Testis (tissue), 3 donors: Measurements from ENCODE around the gene EHHADH. TPM values are rescaled to one million over a fixed set of nuclear protein-coding genes. Genes with fewer than 3 reads are reported as not detected.

Experiments used
- DNase-seq: peaks from one replicate; pipeline ENCODE4 v3.0.0-alpha.2; 2019
- H3K27ac ChIP-seq, 2 donors: fragments of 200-600 bp; sonication (generic); one replicate each; pipeline ENCODE4 v1.5.1; 2019
- H3K27me3 ChIP-seq: fragments of 200-600 bp; sonication (generic); one replicate; pipeline ENCODE4 v1.5.1; 2019
- H3K36me3 ChIP-seq: fragments of 200-600 bp; sonication (generic); one replicate; pipeline ENCODE4 v1.5.1; 2017; ENCODE audit warnings: low read depth; ENCODE audit errors: missing control alignments
- H3K4me1 ChIP-seq: fragments of 200-600 bp; sonication (generic); one replicate; pipeline ENCODE4 v1.5.1; 2019
- H3K4me3 ChIP-seq, 2 donors: fragments of 200-600 bp; sonication (generic); one replicate each; pipeline ENCODE4 v1.5.1; 2017 to 2019
- H3K9me3 ChIP-seq: fragments of 200-600 bp; sonication (generic); one replicate; pipeline ENCODE4 v1.5.1; 2017
- POLR2A ChIP-seq: fragments of 450-650 bp; IDR thresholded peaks from one replicate; pipeline ENCODE4 v1.6.1; 2017; ENCODE audit warnings: antibody characterized with exemption, mild to moderate bottlenecking, moderate library complexity
- WGBS, 2 donors: methylation state at CpG; one replicate each; pipeline ENCODE4 v1.1.5; 2018; 5-methylcytosine and 5-hydroxymethylcytosine counted together
- intact Hi-C: fragments of 100-400 bp; cut with DNase I; formaldehyde crosslinking; loops from one replicate; pipeline ENCODE4 v1.15.1; 2023; ENCODE audit warnings: low total_unique reads
- polyA plus RNA-seq: library from polyadenylated mRNA; stranded (reverse); fragments of 350-450 nt; fragmentation: Illumina TruSeq; extraction: RNeasy Lipid Tissue Mini Kit (QIAGEN cat#74804); gene quantifications from one replicate; pipeline ENCODE4 v1.2.3, GENCODE V29; 2014; ENCODE audit warnings: low read depth, low replicate concordance; ENCODE audit not compliant: insufficient read depth
- total RNA-seq, 2 donors: library from RNA; depleted of rRNA; stranded (reverse); fragments of >200 nt; gene quantifications; one replicate each; pipeline ENCODE4 v1.2.3, GENCODE V29; 2016
- TF ChIP-seq, protein P1 (sequence below), 3 experiments: fragments of 450-650 bp in 2 of 3; fragments of 200-600 bp in 1 of 3; sonication (generic) in 1 of 3; IDR thresholded peaks; one replicate each; pipeline ENCODE4 v1.5.1; 2016 to 2019; ENCODE audit warnings: antibody characterized with exemption in 3 of 3, mild to moderate bottlenecking in 2 of 3, moderate library complexity in 1 of 3

Gene EHHADH
- total and polyA plus RNA-seq, 3 donors from 2014 or later = 5.2 to 7.5 (median 6.1) TPM

DNA sequence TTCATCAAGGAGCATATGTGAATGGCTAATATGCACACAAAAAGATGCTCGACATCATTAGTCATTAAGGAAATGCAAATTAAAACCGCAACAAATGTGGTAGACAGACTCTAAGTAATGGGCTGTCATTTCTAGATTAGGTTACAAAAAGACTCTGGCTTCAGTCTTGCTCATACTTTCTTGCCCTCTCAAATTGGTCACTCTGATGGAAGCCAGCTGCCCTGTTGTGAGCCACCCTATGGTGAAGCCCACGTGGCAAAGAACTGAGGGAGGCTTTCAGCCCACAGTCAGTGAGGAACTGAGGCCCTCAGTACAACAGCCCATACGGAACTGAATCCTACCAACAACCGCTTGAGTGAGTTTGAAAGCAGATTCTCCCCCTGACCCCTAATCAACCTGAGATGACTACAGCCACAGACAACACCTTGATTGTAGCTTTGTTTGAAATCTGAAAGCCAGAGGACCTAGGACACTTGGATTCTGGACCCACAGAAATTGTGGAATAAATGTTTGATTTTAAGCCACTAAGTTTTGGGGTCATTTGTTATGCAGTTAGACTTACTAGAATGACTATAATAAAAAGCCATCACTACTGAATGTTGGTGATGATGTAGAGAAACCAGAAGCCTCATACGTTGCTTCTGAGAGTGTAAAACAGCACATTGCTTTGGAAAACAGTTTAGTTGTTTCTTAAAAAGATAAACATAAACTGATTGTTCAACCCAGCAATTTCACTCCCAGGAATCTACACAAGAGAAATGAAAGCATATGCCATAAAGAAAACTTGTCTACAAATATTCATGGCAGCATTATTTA, 45.7 kb downstream of the EHHADH start:
- intact Hi-C loops = no loop called here
- DNase-seq = no peak
- Histone ChIP-seq H3K27ac (no peak overlapping the region), H3K36me3 (no peaks in the 10 kb centered on the region), H3K4me3 (no peak overlapping the region), H3K9me3 (no peaks in the 10 kb centered on the region), H3K4me1 (no peaks in the 10 kb centered on the region), H3K27me3 (no peaks in the 10 kb centered on the region)
- WGBS, 2 donors = 83 to 90% methylated on average over 6 of the region's 6 CpGs
- no peak for TF ChIP-seq POLR2A

DNA sequence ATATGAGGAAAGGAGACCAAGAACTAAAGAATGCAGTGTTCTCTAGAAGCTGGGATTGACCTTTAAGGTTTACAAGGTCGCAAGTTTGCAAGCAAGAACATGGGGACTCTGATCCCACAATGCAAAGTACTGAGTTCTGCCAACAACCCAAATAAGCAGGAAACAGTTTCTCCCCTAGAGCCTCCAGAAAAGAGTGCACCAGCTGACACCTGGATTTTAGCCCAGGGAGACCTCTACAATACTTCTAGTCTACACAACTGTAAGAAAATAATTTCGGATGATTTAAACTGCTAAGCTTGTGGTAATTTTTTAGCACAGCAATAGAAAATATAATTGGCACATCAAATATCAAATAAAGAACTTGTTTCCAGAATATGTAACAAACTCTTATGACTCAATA, 46.4 kb downstream of the EHHADH start:
- no peaks in the 10 kb centered on the region for H3K27me3 ChIP-seq
- intact Hi-C loops = no loop called here
- H3K27ac ChIP-seq = no peak overlapping the region
- no peak for DNase-seq
- TF ChIP-seq POLR2A = no peak
- TF ChIP-seq, protein P1, sequence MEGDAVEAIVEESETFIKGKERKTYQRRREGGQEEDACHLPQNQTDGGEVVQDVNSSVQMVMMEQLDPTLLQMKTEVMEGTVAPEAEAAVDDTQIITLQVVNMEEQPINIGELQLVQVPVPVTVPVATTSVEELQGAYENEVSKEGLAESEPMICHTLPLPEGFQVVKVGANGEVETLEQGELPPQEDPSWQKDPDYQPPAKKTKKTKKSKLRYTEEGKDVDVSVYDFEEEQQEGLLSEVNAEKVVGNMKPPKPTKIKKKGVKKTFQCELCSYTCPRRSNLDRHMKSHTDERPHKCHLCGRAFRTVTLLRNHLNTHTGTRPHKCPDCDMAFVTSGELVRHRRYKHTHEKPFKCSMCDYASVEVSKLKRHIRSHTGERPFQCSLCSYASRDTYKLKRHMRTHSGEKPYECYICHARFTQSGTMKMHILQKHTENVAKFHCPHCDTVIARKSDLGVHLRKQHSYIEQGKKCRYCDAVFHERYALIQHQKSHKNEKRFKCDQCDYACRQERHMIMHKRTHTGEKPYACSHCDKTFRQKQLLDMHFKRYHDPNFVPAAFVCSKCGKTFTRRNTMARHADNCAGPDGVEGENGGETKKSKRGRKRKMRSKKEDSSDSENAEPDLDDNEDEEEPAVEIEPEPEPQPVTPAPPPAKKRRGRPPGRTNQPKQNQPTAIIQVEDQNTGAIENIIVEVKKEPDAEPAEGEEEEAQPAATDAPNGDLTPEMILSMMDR (IDR thresholded peaks at IDR 0.05) = no peak
- H3K4me1 ChIP-seq = no peaks in the 10 kb centered on the region
- no peak overlapping the region for H3K4me3 ChIP-seq
- WGBS, 2 donors = 50 to 65% methylated on average over 2 of the region's 2 CpGs
- no peaks in the 10 kb centered on the region for H3K9me3 ChIP-seq
- H3K36me3 ChIP-seq = no peaks in the 10 kb centered on the region

DNA sequence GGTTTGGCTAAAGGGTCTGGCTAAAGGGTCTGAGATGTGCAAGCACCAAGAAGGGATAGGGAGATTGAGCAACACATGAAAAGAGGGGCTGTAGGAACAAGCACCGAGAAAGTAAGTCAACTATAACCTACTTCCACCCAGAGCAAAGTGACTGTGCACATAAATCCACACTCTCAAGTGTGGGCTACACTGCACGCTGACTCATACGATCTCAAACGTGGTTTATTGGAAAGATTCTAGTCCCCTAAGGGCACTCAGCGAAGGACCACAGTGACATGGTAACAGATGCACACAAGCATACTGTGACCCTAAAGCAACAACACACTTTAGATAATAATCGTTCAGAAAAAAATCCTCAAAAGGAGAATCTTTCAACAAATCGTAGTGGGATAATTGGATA, 48.0 kb downstream of the EHHADH start:
- Histone ChIP-seq H3K4me3 (no peak overlapping the region), H3K27me3 (no peaks in the 10 kb centered on the region), H3K27ac (no peak overlapping the region), H3K36me3 (no peaks in the 10 kb centered on the region), H3K9me3 (no peaks in the 10 kb centered on the region), H3K4me1 (no peaks in the 10 kb centered on the region)
- no peak for DNase-seq
- intact Hi-C loops = no loop called here
- TF ChIP-seq POLR2A = no peak
- TF ChIP-seq, protein P1 (IDR thresholded peaks at IDR 0.05) = no peak
- 95 to 96% methylated on average over 7 of the region's 7 CpGs for WGBS, 2 donors

DNA sequence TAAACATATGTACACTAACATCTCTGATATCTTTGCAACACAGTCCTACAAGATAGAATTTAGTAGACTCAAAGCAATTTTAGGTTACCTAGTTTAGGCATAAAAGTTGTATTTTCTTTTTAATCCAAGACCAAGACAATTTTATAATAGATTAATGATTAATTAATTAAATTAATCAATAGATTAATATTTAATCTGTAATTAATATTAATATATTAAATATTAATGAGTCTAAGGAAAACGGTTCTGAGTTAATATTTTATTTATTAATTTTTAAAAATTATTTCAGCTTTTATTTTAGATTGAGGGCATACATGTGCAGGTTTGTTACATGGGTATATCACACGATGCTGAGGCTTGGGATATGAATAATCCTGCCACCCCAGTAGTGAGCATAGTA, 49.0 kb downstream of the EHHADH start:
- Histone ChIP-seq H3K4me3 (no peak overlapping the region), H3K27me3 (no peaks in the 10 kb centered on the region), H3K36me3 (no peaks in the 10 kb centered on the region), H3K27ac (no peak overlapping the region), H3K4me1 (no peaks in the 10 kb centered on the region), H3K9me3 (no peaks in the 10 kb centered on the region)
- 87 to 90% methylated on average over 2 of the region's 2 CpGs for WGBS, 2 donors
- intact Hi-C loops = no loop called here
- TF ChIP-seq, protein P1 (IDR thresholded peaks at IDR 0.05) = no peak
- no peak for TF ChIP-seq POLR2A
- DNase-seq = no peak

DNA sequence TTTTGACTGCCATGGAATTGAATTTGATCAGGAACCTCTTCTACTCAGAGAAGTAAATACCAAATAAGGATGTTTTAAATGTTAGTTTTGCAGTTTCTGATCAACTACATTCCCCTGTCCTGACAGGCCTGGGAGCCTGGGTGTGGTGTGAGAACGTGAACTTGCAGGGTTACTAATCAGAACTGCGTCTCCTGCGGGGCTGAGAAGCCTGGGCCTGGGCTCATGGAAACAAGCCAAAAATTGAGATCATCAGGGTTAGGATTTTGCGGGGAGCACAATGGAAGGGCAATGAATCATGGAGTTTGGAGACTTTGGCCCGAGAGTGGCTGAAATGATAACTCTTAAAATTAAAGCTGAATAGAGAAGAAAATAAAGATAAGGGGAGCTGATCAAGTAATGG, 53.2 kb downstream of the EHHADH start:
- Histone ChIP-seq H3K27ac (no peak overlapping the region), H3K27me3 (no peaks in the 10 kb centered on the region), H3K9me3 (no peaks in the 10 kb centered on the region), H3K4me1 (no peaks in the 10 kb centered on the region), H3K36me3 (no peaks in the 10 kb centered on the region), H3K4me3 (no peak overlapping the region)
- no peak for DNase-seq
- intact Hi-C loops = no loop called here
- TF ChIP-seq, protein P1 (IDR thresholded peaks at IDR 0.05) = no peak
- no peak for TF ChIP-seq POLR2A
- WGBS, 2 donors = 85 to 88% methylated on average over 5 of the region's 5 CpGs
